NCI-H1048 (cell line): ENCODE results near the gene ALKAL2.
"Not testable (repeated sequence)": the region's sequence is repeated elsewhere in the genome, so short reads cannot be mapped to it uniquely, and the experiment has no call there.

Experiments
- DNase-seq: peaks from one replicate; lab custom pipeline; 2025; lab: John Stamatoyannopoulos, UW

ALKAL2 gene

GRCh38 chr2:287911-288757 lies at the start of gene ALKAL2:
Gene ALKAL2 (minus strand): TSS chr2:288091. CDS start chr2:287835, 256 bp downstream.
- DNase-seq, result no peak

- DNase-seq, result not testable (repeated sequence)
Observed at GRCh38 chr2:336949-337348, 49.1 kb upstream of the ALKAL2 start.

- DNase-seq, result no peak
Observed at GRCh38 chr2:336360-336759, 48.5 kb upstream of the ALKAL2 start.

- no peak for DNase-seq
Observed at GRCh38 chr2:332592-332991, 44.7 kb upstream of the ALKAL2 start.

- no peak for DNase-seq
Observed at GRCh38 chr2:328761-329160, 40.9 kb upstream of the ALKAL2 start.

- DNase-seq, result no peak
Observed at GRCh38 chr2:323035-323434, 35.1 kb upstream of the ALKAL2 start.

- no peak for DNase-seq
Observed at GRCh38 chr2:322326-322725, 34.4 kb upstream of the ALKAL2 start.

GRCh38 chr2:320561-320960 lies 32.7 kb upstream of the ALKAL2 start:
- no peak for DNase-seq

- DNase-seq, result no peak
Observed at GRCh38 chr2:319059-319600, 31.2 kb upstream of the ALKAL2 start.

GRCh38 chr2:317501-318424 lies 29.9 kb upstream of the ALKAL2 start:
- no peak for DNase-seq

- no peak for DNase-seq
Observed at GRCh38 chr2:316381-316780, 28.5 kb upstream of the ALKAL2 start.

GRCh38 chr2:315925-316324 lies 28.0 kb upstream of the ALKAL2 start:
- not testable (repeated sequence) for DNase-seq

GRCh38 chr2:314561-315336 lies 26.9 kb upstream of the ALKAL2 start:
- DNase-seq, result no peak

- no peak for DNase-seq
Observed at GRCh38 chr2:313991-314390, 26.1 kb upstream of the ALKAL2 start.

GRCh38 chr2:310994-311393 lies 23.1 kb upstream of the ALKAL2 start:
- DNase-seq, result no peak

GRCh38 chr2:309954-310510 lies 22.1 kb upstream of the ALKAL2 start:
- no peak for DNase-seq

- no peak for DNase-seq
Observed at GRCh38 chr2:309148-309953, 21.5 kb upstream of the ALKAL2 start.

- DNase-seq, result no peak
Observed at GRCh38 chr2:305366-305765, 17.5 kb upstream of the ALKAL2 start.

GRCh38 chr2:296354-296753 lies 8.5 kb upstream of the ALKAL2 start:
- DNase-seq, result no peak

- DNase-seq, result no peak
Observed at GRCh38 chr2:295090-295489, 7.2 kb upstream of the ALKAL2 start.
